H1 (cell line): ENCODE data around the gene CBL. TPM values are rescaled to one million over a fixed set of nuclear protein-coding genes. Genes with fewer than 3 reads are reported as not detected.

Experiments used
- ASH2L ChIP-seq: fragments of 200-600, 300-600 bp; sonication (generic); IDR thresholded peaks from one replicate; pipeline ENCODE4 v1.7.1; 2017; ENCODE audit warnings: low read length
- POU5F1 ChIP-seq: IDR thresholded peaks from 2 replicates; pipeline ENCODE4 v1.6.1; 2011; ENCODE audit warnings: low read depth, mild to moderate bottlenecking, low read length, moderate library complexity
- polyA plus RNA-seq, 7 experiments: library from polyadenylated mRNA; depleted of rRNA in 3 of 7; stranded (reverse) in 5 of 7; unstranded in 2 of 7; fragments of >200 nt in 5 of 7; fragments of 200-250 nt in 2 of 7; gene quantifications; 1 replicate in 5 of 7; 2 replicates in 1 of 7; 4 replicates in 1 of 7; pipeline versions ENCODE4 v1.2.1 to v1.2.3, GENCODE V29; 2011 to 2013; ENCODE audit warnings: missing spikeins in 2 of 7, mixed read lengths in 2 of 7
- total RNA-seq: library from RNA; stranded (reverse); fragmentation: NEBNext Ultra II Directional; extraction: Animal tissue kit (Norgen Biotek cat#: 25700); gene quantifications from 2 replicates; pipeline ENCODE4 v1.2.1, GENCODE V29; 2021

The CBL gene
- total and polyA plus RNA-seq, 2 of the 8 experiments (the other 6 are each of a cell fraction or from before 2014, with no cell fraction given) = 23.1 to 57.8 TPM

- TF ChIP-seq ASH2L = no peak
- no peak for TF ChIP-seq POU5F1
These were observed 135.3 kb downstream of the CBL start (continued) for GRCh38 chr11:119341222-119342022.
